GM12892 (cell line): ENCODE results near the gene PTPRR.

Experiments used
- DNase-seq: peaks from one replicate; pipeline ENCODE4 v3.0.0; 2011; ENCODE audit not compliant: insufficient read length
- FAIRE-seq: peaks from 2 replicates; lab custom pipeline; 2011; peaks lifted over from hg19 to GRCh38; lab: Jason Lieb, UNC
- POLR2A ChIP-seq: IDR thresholded peaks from 2 replicates; pipeline ENCODE4 v1.6.1; 2011; ENCODE audit warnings: low read depth, low read length, control low read depth
- POLR2AphosphoS5 ChIP-seq: IDR thresholded peaks from 2 replicates; pipeline ENCODE4 v1.6.1; 2011; ENCODE audit warnings: low read depth, low read length, control low read depth
- TAF1 ChIP-seq: IDR thresholded peaks from 2 replicates; pipeline ENCODE4 v1.6.1; 2011; ENCODE audit warnings: low read depth, mild to moderate bottlenecking, control low read depth, low read length, borderline replicate concordance

The PTPRR gene

DNA sequence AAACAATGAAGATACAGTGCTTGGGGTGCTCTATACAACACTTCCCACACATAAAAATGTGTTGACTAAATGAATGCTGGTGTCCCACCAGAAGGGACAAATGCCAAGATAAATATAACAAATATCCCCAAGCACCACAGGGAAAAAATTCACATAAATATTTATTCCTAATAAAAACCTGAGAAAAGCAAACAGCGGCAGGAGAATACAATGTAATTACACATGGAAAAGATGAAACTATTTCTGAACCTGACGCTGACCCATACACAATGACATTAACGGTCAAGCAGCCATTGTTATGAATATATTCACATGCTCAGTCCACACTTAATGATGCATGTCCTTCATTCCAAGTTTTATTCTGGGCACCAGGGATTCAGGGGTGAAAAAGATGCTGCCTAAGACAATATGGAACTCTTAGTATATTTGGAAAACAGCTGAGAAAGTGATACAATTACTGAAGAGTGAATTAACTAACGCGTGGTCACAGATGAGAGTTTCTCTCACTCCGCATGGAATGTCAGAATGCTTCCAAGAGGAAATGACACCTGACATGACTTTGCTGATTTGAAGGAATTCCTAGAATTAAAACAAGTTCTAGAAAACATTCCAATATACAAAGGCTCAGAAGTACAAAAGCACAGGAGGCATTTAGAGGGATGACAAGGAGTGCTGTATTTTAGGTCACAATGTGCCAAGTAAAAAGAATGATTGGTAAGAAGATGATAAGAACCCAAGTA lies 27.9 kb upstream of the PTPRR start:
- DNase-seq = no peak
- no peak for FAIRE-seq
- no peak for TF ChIP-seq POLR2A
- TF ChIP-seq TAF1 = no peak
- no peak for TF ChIP-seq POLR2AphosphoS5

DNA sequence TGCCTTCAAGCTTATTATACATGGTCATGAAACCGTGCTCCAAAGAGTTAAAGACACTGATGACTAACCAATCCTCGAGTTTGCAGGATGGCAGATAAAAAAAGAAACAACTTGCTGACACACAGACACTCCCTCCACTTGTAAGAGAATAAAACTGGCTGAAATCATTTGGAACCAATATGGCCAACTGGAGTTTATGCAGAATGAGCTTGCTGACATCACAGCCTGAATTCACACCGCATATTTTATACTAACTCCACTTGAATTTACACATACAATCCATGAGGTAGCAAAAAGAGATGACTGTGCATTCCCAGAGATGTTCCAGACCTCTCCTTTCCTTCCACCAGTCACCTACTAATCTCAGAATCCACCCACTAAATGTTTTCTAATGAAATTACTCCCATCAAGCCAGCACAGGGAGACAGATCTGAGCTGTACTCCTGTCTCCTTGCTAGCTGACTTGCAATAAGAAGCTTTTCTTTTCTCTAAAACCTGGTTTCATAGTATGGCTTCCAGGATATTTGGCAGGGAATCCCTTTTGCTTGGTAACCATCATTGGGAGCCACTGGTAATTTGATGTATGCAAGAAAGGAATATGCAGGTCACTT lies 15.8 kb upstream of the PTPRR start:
- FAIRE-seq (no peak), DNase-seq (no peak)
- no peak for TF ChIP-seq POLR2A
- no peak for TF ChIP-seq TAF1
- no peak for TF ChIP-seq POLR2AphosphoS5

DNA sequence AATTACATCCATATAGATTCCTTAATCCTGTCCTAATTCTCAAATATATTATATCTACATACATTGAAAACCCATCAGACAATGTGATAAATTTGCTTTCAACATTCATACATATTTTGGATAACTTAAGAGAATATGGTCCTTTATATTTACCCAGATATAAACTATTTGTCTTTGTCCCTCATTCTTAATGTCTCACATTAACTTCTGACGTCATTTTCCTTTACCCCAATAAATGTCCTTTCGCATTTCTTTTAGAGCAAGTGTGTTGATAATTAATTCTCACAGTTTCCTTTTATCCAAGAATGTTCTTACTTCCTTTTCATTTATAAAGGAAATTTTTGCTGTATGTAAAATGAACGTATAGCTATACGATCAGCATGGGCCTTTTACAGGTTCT lies 12.6 kb upstream of the PTPRR start:
- DNase-seq (no peak), FAIRE-seq (no peak)
- no peak for TF ChIP-seq POLR2AphosphoS5
- TF ChIP-seq TAF1 = no peak
- TF ChIP-seq POLR2A = no peak

DNA sequence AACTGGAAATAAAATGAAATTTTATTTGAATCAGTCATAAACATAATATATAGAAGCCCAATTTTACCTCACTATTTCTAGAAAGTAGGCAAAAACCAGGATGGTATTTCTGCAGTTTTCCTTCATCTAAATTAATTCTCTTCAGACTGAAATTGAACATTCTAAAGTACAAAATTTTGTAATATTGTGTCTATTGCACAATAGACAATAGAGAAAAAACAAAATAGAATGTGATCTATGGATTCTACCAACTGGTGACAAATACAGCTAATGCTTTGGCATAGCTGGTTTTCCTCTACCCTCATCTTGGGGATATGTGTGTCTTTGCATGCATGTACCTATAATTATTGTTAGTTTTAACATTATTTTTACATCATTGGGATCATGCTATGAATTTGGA lies 8.5 kb upstream of the PTPRR start:
- no peak for FAIRE-seq
- no peak for DNase-seq
- TF ChIP-seq POLR2A = no peak
- TF ChIP-seq TAF1 = no peak
- TF ChIP-seq POLR2AphosphoS5 = no peak

- no peak for DNase-seq
- FAIRE-seq = no peak
- TF ChIP-seq POLR2AphosphoS5 (no peak), TAF1 (no peak), POLR2A (no peak)
These were observed 7.5 kb upstream of the PTPRR start for GRCh38 chr12:70928071-70928470.

DNA sequence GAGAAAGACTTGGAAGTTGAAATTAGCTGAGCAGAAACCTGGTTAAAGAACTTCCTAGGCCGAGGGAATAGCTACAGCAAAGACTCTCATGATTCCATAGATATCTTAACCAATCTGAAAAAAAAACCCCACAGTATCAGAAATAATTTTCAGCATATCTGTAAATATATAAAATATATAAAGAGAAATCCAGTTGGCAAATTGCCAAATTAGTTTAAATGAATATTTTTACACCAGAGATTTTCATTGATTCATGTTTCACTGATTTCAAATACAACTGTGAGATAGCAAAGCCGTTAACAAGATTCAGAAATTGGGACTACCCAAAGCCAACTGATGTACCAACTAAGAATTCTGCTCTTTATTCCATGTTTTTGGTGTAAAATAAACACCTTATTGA lies 6.8 kb upstream of the PTPRR start:
- no peak for FAIRE-seq
- no peak for DNase-seq
- TF ChIP-seq POLR2AphosphoS5 (no peak), POLR2A (no peak), TAF1 (no peak)

DNA sequence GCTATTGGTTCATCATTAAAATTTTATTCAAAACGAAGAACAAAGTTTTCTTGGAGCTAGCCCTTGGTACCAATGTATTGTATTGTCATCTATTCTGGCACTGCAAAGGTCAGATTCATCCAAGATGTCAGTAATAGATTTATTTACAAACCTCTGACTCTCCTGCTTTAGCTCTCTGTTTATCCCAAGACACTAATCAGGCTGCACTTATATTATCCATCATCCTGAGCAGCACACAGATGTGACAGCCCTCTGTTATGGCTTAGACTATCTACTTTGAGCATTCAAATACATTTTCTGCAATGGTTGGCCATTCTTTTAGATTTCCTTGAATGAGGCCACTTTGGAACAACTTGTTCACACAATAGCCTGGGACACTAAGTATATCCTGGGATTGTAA lies 5.0 kb upstream of the PTPRR start:
- FAIRE-seq (no peak), DNase-seq (no peak)
- TF ChIP-seq POLR2AphosphoS5 (no peak), TAF1 (no peak), POLR2A (no peak)

DNA sequence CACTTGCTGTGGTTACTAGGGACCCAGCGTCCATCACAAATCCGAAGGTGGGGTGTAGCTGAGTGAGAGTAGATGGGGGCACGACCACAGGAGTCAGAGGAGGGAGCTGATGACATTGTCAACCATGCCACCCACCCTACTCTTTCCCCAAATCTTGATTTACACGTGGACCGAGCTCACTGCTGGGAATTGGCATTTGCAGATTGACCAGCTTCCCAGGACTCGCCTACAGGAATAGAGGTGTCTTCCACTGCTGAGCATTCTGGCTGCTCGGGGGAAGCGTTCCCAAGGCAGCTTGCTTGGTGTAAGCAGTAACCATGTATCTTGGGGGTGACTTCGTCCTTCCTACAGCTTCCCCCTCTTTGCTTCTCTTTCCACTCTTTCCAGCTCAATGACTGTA lies 353 bp upstream of the PTPRR start:
- DNase-seq (no peak), FAIRE-seq (no peak)
- TF ChIP-seq POLR2AphosphoS5 (no peak), POLR2A (no peak), TAF1 (no peak)

GRCh38 chr12:70919597-70920035 lies 922 bp downstream of the PTPRR start:
- TF ChIP-seq TAF1 (no peak), POLR2AphosphoS5 (no peak), POLR2A (no peak)
- FAIRE-seq (no peak), DNase-seq (no peak)

- FAIRE-seq = no peak
- TF ChIP-seq TAF1 (no peak), POLR2AphosphoS5 (no peak), POLR2A (no peak)
- no peak for DNase-seq
These were observed 1.4 kb downstream of the PTPRR start for GRCh38 chr12:70919176-70919575.

- no peak for FAIRE-seq
- no peak for TF ChIP-seq POLR2AphosphoS5
- no peak for TF ChIP-seq TAF1
- no peak for TF ChIP-seq POLR2A
These were observed 2.2 kb downstream of the PTPRR start for GRCh38 chr12:70918321-70918720.

DNA sequence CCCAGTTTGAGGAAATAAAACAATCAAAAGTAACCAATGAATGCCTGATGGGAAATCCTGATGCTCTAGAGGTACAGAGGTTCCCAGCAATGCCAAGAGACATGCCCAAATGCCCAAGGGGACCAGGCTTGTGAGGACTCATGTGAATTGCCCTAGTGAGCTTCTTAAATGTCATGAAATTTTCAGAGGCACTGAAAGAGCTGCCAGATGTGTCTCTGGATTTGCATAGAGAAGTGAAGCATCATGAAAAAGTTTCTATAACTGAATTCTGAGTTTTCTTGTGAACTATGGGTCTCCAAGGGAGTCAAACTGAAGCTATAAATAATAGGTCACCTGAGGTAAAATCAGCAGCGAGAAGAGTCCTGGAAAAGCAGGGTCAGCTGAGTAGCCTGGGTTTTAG lies 9.9 kb downstream of the PTPRR start:
- TF ChIP-seq POLR2A (no peak), POLR2AphosphoS5 (no peak), TAF1 (no peak)
- FAIRE-seq = no peak
- DNase-seq = no peak

More at GRCh38 chr12:70918321-70918720, 2.2 kb downstream of the PTPRR start:
- DNase-seq = no peak
